ENCODE measurements around the gene SPEF2. TPM values are rescaled to one million over a fixed set of nuclear protein-coding genes. Genes with fewer than 3 reads are reported as not detected.

Gene SPEF2
- total and polyA plus RNA-seq, 8 donors: 1.5 to 25.4 (median 3.8) TPM

- H3K36me3 ChIP-seq: no peaks in the 10 kb centered on the region
- no peak overlapping the region for H3K4me3 ChIP-seq
- no peaks in the 10 kb centered on the region for H3K4me1 ChIP-seq
- peaks cover 3 to 19% (median 10%) of the 10 kb centered on the region in 4 donors for H3K9me3 ChIP-seq
- no peak overlapping the region for H3K27ac ChIP-seq
- TF ChIP-seq POLR2AphosphoS5 (IDR thresholded peaks at IDR 0.05): no peak
- DNase-seq: no peak
- intact Hi-C loops (cut with DNase I; ENCODE audit: low total_unique reads): no loop called here
- no peaks in the 10 kb centered on the region for H3K27me3 ChIP-seq
These were observed 229.8 kb downstream of the SPEF2 start for GRCh38 chr5:35847491-35847890.

- H3K27me3 ChIP-seq: no peaks in the 10 kb centered on the region
These were observed 230.3 kb downstream of the SPEF2 start for GRCh38 chr5:35847961-35848360.

GRCh38 chr5:35849860-35850259, 232.2 kb downstream of the SPEF2 start:
- Histone ChIP-seq H3K4me3 (no peak overlapping the region), H3K27me3 (no peaks in the 10 kb centered on the region), H3K36me3 (no peaks in the 10 kb centered on the region), H3K27ac (no peak overlapping the region), H3K4me1 (no peaks in the 10 kb centered on the region), H3K9me3 (peaks cover 3 to 13% (median 10%) of the 10 kb centered on the region in 4 donors)
- TF ChIP-seq POLR2A (IDR thresholded peaks at IDR 0.05): no peak
- TF ChIP-seq CTCF (IDR thresholded peaks at IDR 0.05): no peak
- TF ChIP-seq POLR2AphosphoS5 (IDR thresholded peaks at IDR 0.05): no peak
- TF ChIP-seq EP300 (IDR thresholded peaks at IDR 0.05): no peak
- WGBS, 5 donors: 76 to 87% (median 83%) methylated on average over 6 of the region's 6 CpGs
- DNase-seq: no peak
- intact Hi-C loops (cut with DNase I; ENCODE audit: low total_unique reads): no loop called here

More at GRCh38 chr5:35847961-35848360, 230.3 kb downstream of the SPEF2 start:
- H3K27ac ChIP-seq: no peak overlapping the region
- no peaks in the 10 kb centered on the region for H3K36me3 ChIP-seq
- intact Hi-C loops (cut with DNase I; ENCODE audit: low total_unique reads): no loop called here
- no peak for DNase-seq
- WGBS, 5 donors: 56 to 68% (median 63%) methylated on average over 3 of the region's 3 CpGs
- no peak overlapping the region for H3K4me3 ChIP-seq
- no peak for TF ChIP-seq EP300 (IDR thresholded peaks at IDR 0.05)
- TF ChIP-seq CTCF (IDR thresholded peaks at IDR 0.05): no peak
- TF ChIP-seq POLR2AphosphoS5 (IDR thresholded peaks at IDR 0.05): no peak
- TF ChIP-seq POLR2A (IDR thresholded peaks at IDR 0.05): no peak
- peaks cover 3 to 19% (median 10%) of the 10 kb centered on the region in 4 donors for H3K9me3 ChIP-seq
- no peaks in the 10 kb centered on the region for H3K4me1 ChIP-seq

GRCh38 chr5:35850967-35851680, 233.5 kb downstream of the SPEF2 start:
- Histone ChIP-seq H3K36me3 (no peaks in the 10 kb centered on the region), H3K4me3 (peak overlapping the region; percentile 0 to 16 (median 7)), H3K27ac (no peak overlapping the region), H3K4me1 (no peaks in the 10 kb centered on the region), H3K27me3 (no peaks in the 10 kb centered on the region), H3K9me3 (peaks cover 0 to under 1% (median under 1%) of the 10 kb centered on the region in 4 donors)
- DNase-seq: peak in 1 of 2 donors; percentile 11
- no peak for TF ChIP-seq EP300 (IDR thresholded peaks at IDR 0.05)
- TF ChIP-seq CTCF (IDR thresholded peaks at IDR 0.05): no peak
- TF ChIP-seq POLR2AphosphoS5 (IDR thresholded peaks at IDR 0.05): no peak
- TF ChIP-seq POLR2A (IDR thresholded peaks at IDR 0.05): no peak
- 59 to 76% (median 67%) methylated on average over 8 of the region's 8 CpGs for WGBS, 5 donors
- intact Hi-C loops (cut with DNase I; ENCODE audit: low total_unique reads): no loop called here
